ENCODE data around the gene AAGAB.
"Not testable (repeated sequence)": the region's sequence is repeated elsewhere in the genome, so short reads cannot be mapped to it uniquely, and the experiment has no call there.

AAGAB gene

GRCh38 chr15:67161412-67161811 is 93.0 kb downstream of the AAGAB start:
- H3K36me3 ChIP-seq (ENCODE audit: control insufficient read depth in 5 of 5, insufficient read depth in 5 of 5, low read length in 5 of 5): peaks cover 0 to 19% (median 19%) of the 10 kb centered on the region in 5 donors
- H3K9me3 ChIP-seq (ENCODE audit: control insufficient read depth in 5 of 5, low read length in 5 of 5): no peaks in the 10 kb centered on the region
- H3K9ac ChIP-seq (ENCODE audit: low read length in 5 of 5): no peak overlapping the region
- H3K4me3 ChIP-seq (ENCODE audit: low read depth in 1 of 5, low read length in 5 of 5): no peak overlapping the region
- no peaks in the 10 kb centered on the region for H3K27me3 ChIP-seq (ENCODE audit: control insufficient read depth in 5 of 5, insufficient read depth in 4 of 5, low read length in 5 of 5)
- peaks cover 11 to 44% (median 34%) of the 10 kb centered on the region in 5 donors for H3K4me1 ChIP-seq (ENCODE audit: control insufficient read depth in 5 of 5, insufficient read depth in 5 of 5, low read length in 5 of 5)
- H3K27ac ChIP-seq (ENCODE audit: low read depth, low read length): no peak overlapping the region

- Histone ChIP-seq H3K9me3 (ENCODE audit: control insufficient read depth in 5 of 5, low read length in 5 of 5) (no peaks in the 10 kb centered on the region), H3K4me1 (ENCODE audit: control insufficient read depth in 5 of 5, insufficient read depth in 5 of 5, low read length in 5 of 5) (peaks cover 11 to 39% (median 31%) of the 10 kb centered on the region in 5 donors), H3K27me3 (ENCODE audit: control insufficient read depth in 5 of 5, insufficient read depth in 4 of 5, low read length in 5 of 5) (no peaks in the 10 kb centered on the region), H3K4me3 (ENCODE audit: low read depth in 1 of 5, low read length in 5 of 5) (no peak overlapping the region), H3K27ac (ENCODE audit: low read depth, low read length) (peak overlapping the region; percentile 60), H3K36me3 (ENCODE audit: control insufficient read depth in 5 of 5, insufficient read depth in 5 of 5, low read length in 5 of 5) (peaks cover 0 to 6% (median 0%) of the 10 kb centered on the region in 5 donors), H3K9ac (ENCODE audit: low read length in 5 of 5) (no peak overlapping the region)
Measured at GRCh38 chr15:67158367-67158766, 96.1 kb downstream of the AAGAB start.

DNA sequence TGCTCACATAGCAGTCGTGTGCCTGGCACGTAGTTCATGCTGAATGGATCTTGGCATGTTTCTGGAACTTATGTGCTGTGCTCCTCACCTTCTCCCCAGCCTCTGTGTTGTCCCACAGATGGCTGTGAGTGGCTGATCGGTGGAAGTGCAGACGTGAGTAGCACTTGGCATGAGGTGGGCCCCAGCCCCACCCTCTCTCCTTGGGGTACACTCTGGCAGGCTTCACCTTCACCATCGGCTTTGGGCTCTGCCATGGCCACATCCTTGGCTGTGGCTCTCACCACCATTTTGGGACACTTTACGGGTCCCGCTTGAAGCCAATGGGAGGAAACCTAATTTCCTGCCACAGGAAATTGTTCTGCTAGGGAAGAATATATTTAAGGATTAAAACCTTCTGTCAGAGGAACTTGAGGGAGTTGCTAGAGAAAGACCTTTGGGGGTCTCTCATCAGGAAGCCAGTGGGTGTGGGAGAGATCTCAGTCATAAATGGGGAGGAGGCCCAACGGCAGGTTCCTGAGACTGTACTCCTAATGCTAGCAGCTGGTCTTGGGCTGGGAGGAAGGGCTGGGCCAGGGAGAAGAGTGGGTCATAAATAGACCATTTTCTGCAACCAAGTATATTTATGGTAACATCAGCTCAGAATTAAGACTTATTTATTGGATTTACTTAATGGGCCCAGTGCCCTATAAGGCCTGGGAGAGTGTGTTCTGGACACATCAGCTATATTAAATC is 96.8 kb downstream of the AAGAB start:
- peak overlapping the region; percentile 60 for H3K27ac ChIP-seq (ENCODE audit: low read depth, low read length)
- no peaks in the 10 kb centered on the region for H3K9me3 ChIP-seq (ENCODE audit: control insufficient read depth in 5 of 5, low read length in 5 of 5)
- H3K9ac ChIP-seq (ENCODE audit: low read length in 5 of 5): no peak overlapping the region
- H3K4me1 ChIP-seq (ENCODE audit: control insufficient read depth in 5 of 5, insufficient read depth in 5 of 5, low read length in 5 of 5): peaks cover 11 to 39% (median 31%) of the 10 kb centered on the region in 5 donors
- H3K36me3 ChIP-seq (ENCODE audit: control insufficient read depth in 5 of 5, insufficient read depth in 5 of 5, low read length in 5 of 5): peaks cover 0 to 6% (median 0%) of the 10 kb centered on the region in 5 donors
- H3K4me3 ChIP-seq (ENCODE audit: low read depth in 1 of 5, low read length in 5 of 5): peak overlapping the region in 1 of 5 donors; percentile 6
- no peaks in the 10 kb centered on the region for H3K27me3 ChIP-seq (ENCODE audit: control insufficient read depth in 5 of 5, insufficient read depth in 4 of 5, low read length in 5 of 5)

- Histone ChIP-seq H3K27me3 (ENCODE audit: control insufficient read depth in 5 of 5, insufficient read depth in 4 of 5, low read length in 5 of 5) (no peaks in the 10 kb centered on the region), H3K9ac (ENCODE audit: low read length in 5 of 5) (no peak overlapping the region), H3K27ac (ENCODE audit: low read depth, low read length) (no peak overlapping the region), H3K36me3 (ENCODE audit: control insufficient read depth in 5 of 5, insufficient read depth in 5 of 5, low read length in 5 of 5) (peaks cover 0 to 6% (median 0%) of the 10 kb centered on the region in 5 donors), H3K4me3 (ENCODE audit: low read depth in 1 of 5, low read length in 5 of 5) (no peak overlapping the region), H3K9me3 (ENCODE audit: control insufficient read depth in 5 of 5, low read length in 5 of 5) (no peaks in the 10 kb centered on the region), H3K4me1 (ENCODE audit: control insufficient read depth in 5 of 5, insufficient read depth in 5 of 5, low read length in 5 of 5) (peaks cover 10 to 31% (median 24%) of the 10 kb centered on the region in 5 donors)
Measured at GRCh38 chr15:67156834-67157233, 97.6 kb downstream of the AAGAB start.

- Histone ChIP-seq H3K4me1 (ENCODE audit: control insufficient read depth in 5 of 5, insufficient read depth in 5 of 5, low read length in 5 of 5) (peaks cover 8 to 27% (median 20%) of the 10 kb centered on the region in 5 donors), H3K27ac (ENCODE audit: low read depth, low read length) (no peak overlapping the region)
Measured at GRCh38 chr15:67156426-67156825, 98.0 kb downstream of the AAGAB start.

DNA sequence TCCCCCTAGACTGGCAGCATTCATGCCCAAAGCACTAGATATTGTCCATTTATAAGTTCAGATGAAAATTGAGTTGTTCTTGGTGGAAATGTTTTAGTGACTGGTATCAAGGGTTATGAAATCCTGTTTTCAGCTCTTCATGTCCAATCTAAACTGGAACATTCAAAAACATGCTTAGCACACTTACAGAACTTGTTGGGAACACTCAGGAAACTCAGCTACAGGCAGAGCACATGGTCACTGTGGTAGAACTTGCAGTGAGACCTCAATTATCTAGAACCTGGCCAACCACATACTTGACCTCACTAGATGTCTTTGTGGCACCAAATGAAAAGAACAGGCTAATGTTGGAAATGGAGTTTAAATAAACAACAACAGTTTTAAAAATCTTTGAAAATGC is 100.2 kb downstream of the AAGAB start:
- no peak overlapping the region for H3K9ac ChIP-seq (ENCODE audit: low read length in 5 of 5)
- H3K27ac ChIP-seq (ENCODE audit: low read depth, low read length): no peak overlapping the region
- H3K9me3 ChIP-seq (ENCODE audit: control insufficient read depth in 5 of 5, low read length in 5 of 5): peaks cover 0 to 2% (median 0%) of the 10 kb centered on the region in 5 donors
- H3K4me1 ChIP-seq (ENCODE audit: control insufficient read depth in 5 of 5, insufficient read depth in 5 of 5, low read length in 5 of 5): peaks cover 18 to 39% (median 31%) of the 10 kb centered on the region in 5 donors
- H3K4me3 ChIP-seq (ENCODE audit: low read depth in 1 of 5, low read length in 5 of 5): no peak overlapping the region
- peaks cover 0 to 6% (median 0%) of the 10 kb centered on the region in 5 donors for H3K36me3 ChIP-seq (ENCODE audit: control insufficient read depth in 5 of 5, insufficient read depth in 5 of 5, low read length in 5 of 5)
- peaks cover 0 to 4% (median 0%) of the 10 kb centered on the region in 5 donors for H3K27me3 ChIP-seq (ENCODE audit: control insufficient read depth in 5 of 5, insufficient read depth in 4 of 5, low read length in 5 of 5)

More at GRCh38 chr15:67156426-67156825, 98.0 kb downstream of the AAGAB start:
- peaks cover 0 to 6% (median 0%) of the 10 kb centered on the region in 5 donors for H3K36me3 ChIP-seq (ENCODE audit: control insufficient read depth in 5 of 5, insufficient read depth in 5 of 5, low read length in 5 of 5)
- H3K4me3 ChIP-seq (ENCODE audit: low read depth in 1 of 5, low read length in 5 of 5): no peak overlapping the region
- H3K9ac ChIP-seq (ENCODE audit: low read length in 5 of 5): no peak overlapping the region
- H3K27me3 ChIP-seq (ENCODE audit: control insufficient read depth in 5 of 5, insufficient read depth in 4 of 5, low read length in 5 of 5): no peaks in the 10 kb centered on the region
- no peaks in the 10 kb centered on the region for H3K9me3 ChIP-seq (ENCODE audit: control insufficient read depth in 5 of 5, low read length in 5 of 5)

GRCh38 chr15:67153044-67153443 is 101.4 kb downstream of the AAGAB start:
- H3K27ac ChIP-seq (ENCODE audit: low read depth, low read length); H3K36me3 ChIP-seq (ENCODE audit: control insufficient read depth in 5 of 5, insufficient read depth in 5 of 5, low read length in 5 of 5); H3K9me3 ChIP-seq (ENCODE audit: control insufficient read depth in 5 of 5, low read length in 5 of 5); H3K4me3 ChIP-seq (ENCODE audit: low read depth in 1 of 5, low read length in 5 of 5); H3K9ac ChIP-seq (ENCODE audit: low read length in 5 of 5); H3K27me3 ChIP-seq (ENCODE audit: control insufficient read depth in 5 of 5, insufficient read depth in 4 of 5, low read length in 5 of 5): not testable (repeated sequence)
- H3K4me1 ChIP-seq (ENCODE audit: control insufficient read depth in 5 of 5, insufficient read depth in 5 of 5, low read length in 5 of 5): peaks cover 15 to 44% (median 35%) of the 10 kb centered on the region in 5 donors

DNA sequence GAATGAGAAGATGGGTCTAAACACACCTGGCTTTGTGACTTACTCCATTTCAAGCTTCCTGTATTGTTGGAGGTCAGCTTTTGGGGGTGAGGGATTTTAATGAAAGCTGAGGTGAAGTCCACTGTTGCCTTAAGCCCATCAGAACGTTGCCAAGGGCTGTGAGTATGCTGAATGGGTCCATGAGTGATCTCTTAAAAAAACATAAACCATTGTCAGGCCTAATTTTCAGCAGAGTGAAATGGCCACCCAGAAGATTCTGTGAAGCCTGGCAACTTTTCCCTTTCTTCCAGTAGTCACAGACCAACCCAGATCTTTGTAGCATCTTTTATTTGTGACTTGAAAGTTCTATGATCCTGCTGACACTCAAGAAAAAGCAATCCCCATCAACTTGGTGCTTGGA is 102.0 kb downstream of the AAGAB start:
- Histone ChIP-seq H3K4me3 (ENCODE audit: low read depth in 1 of 5, low read length in 5 of 5) (no peak overlapping the region), H3K36me3 (ENCODE audit: control insufficient read depth in 5 of 5, insufficient read depth in 5 of 5, low read length in 5 of 5) (peaks cover 0 to 6% (median 0%) of the 10 kb centered on the region in 5 donors), H3K27me3 (ENCODE audit: control insufficient read depth in 5 of 5, insufficient read depth in 4 of 5, low read length in 5 of 5) (peaks cover 0 to 4% (median 0%) of the 10 kb centered on the region in 5 donors), H3K9ac (ENCODE audit: low read length in 5 of 5) (no peak overlapping the region), H3K27ac (ENCODE audit: low read depth, low read length) (peak overlapping the region; percentile 32), H3K4me1 (ENCODE audit: control insufficient read depth in 5 of 5, insufficient read depth in 5 of 5, low read length in 5 of 5) (peaks cover 13 to 44% (median 36%) of the 10 kb centered on the region in 5 donors), H3K9me3 (ENCODE audit: control insufficient read depth in 5 of 5, low read length in 5 of 5) (peaks cover 0 to 2% (median 0%) of the 10 kb centered on the region in 5 donors)

Data from subcutaneous abdominal adipose tissue (tissue), 5 donors.